Measurements from ENCODE around the gene OTP.
"Not testable (repeated sequence)": the region's sequence is repeated elsewhere in the genome, so short reads cannot be mapped to it uniquely, and the experiment has no call there.

The OTP gene

DNA sequence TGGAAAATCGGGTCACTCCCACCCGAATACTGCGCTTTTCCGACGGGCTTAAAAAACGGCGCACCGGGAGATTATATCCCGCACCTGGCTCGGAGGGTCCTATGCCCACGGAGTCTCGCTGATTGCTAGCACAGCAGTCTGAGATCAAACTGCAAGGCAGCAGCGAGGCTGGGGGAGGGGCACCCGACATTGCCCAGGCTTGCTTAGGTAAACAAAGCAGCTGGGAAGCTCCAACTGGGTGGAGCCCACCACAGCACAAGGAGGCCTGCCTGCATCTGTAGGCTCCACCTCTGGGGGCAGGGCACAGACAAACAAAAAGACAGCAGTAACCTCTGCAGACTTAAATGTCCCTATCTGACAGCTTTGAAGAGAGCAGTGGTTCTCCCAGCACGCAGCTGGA lies 29.6 kb downstream of the OTP start:
- not testable (repeated sequence) for DNase-seq (ENCODE audit: low read depth, low spot score)

GRCh38 chr5:77607324-77607723 lies 31.2 kb downstream of the OTP start:
- no peak for DNase-seq (ENCODE audit: low read depth, low spot score)

DNA sequence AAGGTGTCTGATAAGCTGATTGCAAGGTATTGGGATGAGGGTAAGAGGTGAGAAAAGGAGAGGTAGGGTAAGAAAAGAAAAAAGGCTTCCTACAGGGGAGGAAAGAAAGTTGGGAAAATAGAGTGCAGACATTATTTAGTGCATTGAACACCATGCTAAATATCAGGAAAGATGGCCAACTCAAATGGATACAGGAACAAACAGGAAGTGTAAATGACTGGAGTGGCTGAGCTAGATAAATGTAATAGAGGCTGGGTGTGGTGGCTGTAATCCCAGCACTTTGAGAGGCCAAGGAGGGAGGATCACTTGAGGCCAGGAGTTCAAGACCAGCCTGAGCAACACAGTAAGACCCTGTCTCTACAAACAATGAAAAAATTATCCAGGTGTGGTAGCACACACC lies 32.2 kb downstream of the OTP start:
- no peak for DNase-seq (ENCODE audit: low read depth, low spot score)

DNA sequence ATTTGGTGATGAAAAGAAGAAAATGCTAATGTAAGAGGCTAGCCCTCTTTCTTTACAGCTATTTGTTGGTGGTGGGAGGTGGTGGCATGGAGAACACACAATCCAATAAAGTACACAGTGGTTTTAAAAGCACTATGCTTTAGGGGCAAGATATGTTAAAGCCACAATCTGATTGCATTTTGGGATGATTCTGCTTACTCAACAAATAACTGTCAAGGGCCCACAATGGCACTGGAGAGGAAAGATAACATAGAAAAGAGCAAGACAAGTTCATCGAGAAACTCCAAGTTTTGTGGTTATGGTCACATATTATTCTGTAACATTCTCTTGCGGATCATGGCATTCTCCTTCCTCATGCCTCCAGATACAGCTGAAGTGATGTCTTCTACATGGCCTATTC lies 38.8 kb downstream of the OTP start:
- no peak for DNase-seq (ENCODE audit: low read depth, low spot score)

DNA sequence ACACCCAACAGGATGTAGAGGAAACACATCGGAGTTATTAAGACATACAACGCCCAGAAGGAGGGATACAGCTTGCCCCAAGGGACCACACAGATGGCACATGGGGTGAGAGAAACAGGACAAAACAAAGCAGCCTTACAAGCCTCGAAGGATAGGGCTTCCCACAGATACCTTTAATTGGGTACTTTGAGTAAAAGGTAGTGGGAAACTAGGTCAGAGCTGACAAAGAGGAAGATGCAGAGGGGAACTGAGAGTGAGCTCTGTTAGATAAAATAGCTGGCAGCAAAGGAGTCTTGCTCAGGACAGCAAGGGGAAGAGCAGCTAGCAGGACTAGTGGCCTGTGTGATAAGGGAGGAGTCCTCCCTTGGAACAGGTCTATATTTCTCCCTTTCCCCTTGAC lies 48.2 kb downstream of the OTP start:
- no peak for DNase-seq (ENCODE audit: low read depth, low spot score)

- DNase-seq (ENCODE audit: low read depth, low spot score) = no peak
Observed at GRCh38 chr5:77588175-77588574, 50.3 kb downstream of the OTP start.

DNA sequence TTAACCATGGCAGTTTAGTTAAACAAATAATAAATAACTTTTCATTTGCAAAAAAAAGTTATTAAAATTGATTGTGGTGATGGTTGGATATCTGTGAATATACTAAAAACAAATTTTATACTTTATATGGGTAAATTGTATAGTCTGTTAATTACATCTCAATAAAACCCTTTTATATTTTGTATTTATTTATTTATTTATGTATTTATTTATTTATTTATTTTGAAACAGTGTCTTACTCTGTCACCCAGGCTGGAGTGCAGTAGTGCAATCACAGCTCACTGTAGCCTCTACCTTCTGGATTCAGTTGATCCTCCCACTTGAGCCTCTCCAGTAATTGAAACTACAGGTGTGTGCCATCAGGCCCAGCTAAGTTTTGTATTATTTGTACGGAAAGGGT lies 52.4 kb downstream of the OTP start:
- DNase-seq (ENCODE audit: low read depth, low spot score) = no peak

- not testable (repeated sequence) for DNase-seq (ENCODE audit: low read depth, low spot score)
Observed at GRCh38 chr5:77582143-77582542, 56.4 kb downstream of the OTP start.
